OCI-M2 (cell line): ENCODE results near the gene LFNG.

Source experiments
- DNase-seq: peaks from one replicate; lab custom pipeline; 2025; ENCODE audit not compliant: unreplicated experiment; lab: John Stamatoyannopoulos, UW

Gene LFNG

DNA sequence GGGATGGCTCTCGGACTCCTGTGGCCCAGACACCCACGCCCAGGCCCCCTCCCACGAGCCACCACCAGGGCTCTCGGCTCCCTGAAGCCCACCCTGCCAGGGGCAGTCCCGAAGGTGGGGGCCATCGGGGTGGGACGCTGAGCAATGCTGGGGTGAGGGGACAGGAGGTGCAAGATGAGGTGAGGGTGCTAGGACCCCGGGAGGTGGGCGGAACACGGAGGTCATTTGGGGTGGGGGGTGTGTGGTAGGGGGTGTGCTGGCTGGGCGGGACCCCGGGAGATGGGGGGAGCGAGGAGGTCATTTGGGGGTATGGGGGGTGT lies 17.0 kb upstream of the LFNG start:
- no peak for DNase-seq

DNA sequence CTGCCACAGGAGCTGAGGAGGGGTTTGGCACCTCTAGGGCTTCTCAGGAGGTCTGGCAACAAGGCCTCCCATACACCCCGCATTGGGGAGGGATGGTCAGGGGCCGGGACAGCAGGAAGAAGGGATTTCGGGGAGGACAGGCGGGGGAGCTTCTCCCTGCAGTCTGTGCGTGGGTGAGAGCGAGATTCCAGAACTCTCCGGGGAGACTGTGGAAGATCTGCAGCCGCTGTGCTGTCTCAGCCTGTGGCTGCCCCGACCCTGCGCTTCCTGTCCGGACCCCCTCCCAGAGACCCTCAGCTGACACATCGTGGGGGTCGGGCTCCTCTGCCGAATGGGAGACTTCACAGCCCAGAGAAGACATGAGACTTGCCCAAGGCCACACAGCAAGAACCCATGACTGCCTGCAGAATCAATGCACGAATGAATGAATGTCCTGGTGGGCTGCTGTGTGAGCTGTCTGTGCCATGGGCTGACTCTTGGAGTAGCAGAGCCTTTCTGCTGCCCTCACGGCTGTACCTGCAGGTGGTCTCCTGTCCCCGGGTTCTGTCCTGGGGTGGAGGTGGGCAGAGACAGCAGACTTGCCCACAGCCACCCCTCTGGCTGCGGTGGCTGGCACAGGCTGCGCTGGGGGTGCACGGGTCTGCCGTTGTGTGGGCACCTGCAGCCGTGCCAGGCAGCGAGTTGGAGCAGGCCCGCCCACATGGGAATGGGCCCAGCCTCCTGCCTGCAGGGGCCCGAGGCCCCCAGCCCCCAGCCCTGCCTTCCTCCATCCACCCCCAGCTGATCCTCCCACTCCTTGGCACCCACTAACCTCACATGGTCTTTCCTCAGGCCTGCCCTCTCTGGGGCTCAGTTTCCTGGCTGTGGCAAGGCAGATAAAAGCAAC lies 16.3 kb upstream of the LFNG start:
- no peak for DNase-seq

DNA sequence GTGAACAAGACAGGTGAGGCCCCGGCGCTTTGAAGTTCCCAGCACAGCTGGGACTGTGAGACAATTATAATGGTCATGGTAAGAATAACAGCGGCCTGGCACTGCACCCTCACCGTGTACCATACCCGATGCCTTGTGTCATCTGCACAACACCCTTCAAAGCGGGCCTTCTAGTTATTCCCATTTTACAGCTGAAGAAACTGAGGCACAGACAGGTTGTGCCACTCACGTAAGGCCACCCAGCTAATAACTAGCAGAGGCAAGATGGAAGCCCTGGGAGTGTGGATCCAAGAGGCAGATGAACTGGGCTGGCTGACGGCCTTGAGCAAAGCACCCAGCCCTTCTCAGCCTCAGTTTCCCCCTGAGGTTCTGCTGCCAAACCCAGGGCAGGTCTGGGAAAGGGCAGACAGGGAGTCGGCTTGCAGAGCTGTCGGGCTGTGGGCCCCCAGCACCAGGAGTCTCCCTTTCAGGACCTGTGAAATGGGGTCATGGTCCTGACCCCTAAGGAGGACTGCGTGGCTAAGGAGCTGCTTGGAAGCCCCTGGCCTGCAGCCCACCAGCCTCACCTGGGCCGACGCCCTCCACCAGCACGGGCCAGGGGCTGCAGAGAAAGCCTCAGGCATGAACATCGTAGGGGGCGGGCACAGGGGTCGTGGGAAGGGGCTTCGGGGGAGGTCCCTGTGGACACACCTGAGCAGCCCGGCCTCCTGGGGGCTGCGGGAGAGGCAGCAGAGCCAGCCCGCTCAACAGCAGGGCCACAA lies 15.3 kb upstream of the LFNG start:
- no peak for DNase-seq

DNA sequence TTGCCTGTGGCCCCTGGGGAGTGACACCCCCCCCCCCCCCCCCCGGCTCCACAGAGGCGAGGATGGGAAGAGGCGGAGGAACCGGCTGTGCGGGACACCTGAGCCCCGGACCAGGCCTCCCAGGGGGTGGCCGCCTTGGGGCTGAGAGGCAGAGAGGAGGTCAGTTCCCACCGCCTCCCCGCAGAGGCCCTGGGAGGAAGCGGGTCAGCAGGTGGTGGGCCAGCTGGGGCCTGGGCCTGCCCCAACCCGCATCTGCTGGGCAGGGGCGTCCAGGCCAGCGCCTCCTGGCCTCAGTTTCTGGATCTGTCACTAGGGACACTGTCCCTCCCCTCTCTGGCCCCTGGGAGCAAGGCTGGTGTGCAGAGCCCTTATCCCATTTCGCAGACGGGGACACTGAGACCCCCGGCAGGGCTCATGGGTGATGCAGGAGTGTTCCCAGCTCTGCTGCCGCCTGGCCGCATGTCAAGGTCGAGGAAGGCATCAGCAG lies 14.6 kb upstream of the LFNG start:
- no peak for DNase-seq

DNA sequence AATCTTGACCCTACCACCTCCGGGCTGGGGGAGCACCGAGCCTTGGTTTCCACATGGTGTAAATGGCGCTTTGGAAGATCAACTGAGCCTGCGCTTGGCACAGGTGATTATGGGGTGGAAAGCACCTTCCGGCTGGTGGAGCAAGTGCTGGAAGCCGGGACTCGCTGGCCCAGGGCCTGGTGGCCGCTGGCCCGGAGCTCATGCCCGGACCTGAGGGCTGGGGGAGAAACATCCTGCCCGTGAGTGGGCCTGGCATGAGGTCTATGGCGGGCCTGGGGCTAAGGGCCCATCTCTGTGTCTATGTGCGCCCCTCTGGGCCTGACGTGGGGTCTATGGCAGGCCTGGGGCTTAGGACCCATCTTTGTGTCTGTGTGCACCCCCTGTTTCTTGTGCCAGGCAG lies 14.2 kb upstream of the LFNG start:
- DNase-seq = no peak

DNA sequence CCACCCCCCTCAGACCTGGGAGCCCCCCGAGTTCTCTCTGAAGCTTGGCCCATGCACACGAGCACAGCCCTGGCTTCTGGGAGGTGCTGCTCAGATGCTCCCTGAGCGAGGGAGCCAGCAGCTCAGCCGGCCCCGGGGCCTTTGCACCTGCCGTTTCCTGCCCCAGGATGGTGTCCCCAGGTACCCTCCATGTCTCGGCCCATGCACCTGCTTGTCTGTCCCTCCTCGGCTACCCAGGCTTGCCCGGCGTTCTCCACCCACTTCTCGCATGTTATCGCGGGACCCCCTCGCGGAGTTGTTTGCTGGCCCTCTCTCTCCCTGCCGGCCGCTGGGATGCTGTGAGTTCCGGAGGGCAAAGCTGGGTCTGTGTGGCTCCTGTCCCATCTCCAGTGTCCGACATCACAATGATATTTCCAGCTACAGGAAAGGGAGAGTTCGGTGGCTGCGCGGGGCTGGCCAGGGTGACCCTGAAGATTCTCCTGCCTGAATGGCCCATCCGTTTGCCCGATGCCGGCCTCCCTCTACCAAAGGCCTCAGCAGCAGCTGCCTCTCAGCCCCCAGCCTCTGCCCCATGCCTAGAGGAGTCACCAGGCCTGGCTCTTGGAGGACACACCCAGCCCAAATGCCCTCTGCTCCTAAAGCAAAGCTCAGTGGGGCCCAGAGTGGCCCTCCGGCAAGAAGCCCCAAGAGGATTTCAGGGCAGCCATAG lies 12.2 kb upstream of the LFNG start:
- DNase-seq = no peak

DNA sequence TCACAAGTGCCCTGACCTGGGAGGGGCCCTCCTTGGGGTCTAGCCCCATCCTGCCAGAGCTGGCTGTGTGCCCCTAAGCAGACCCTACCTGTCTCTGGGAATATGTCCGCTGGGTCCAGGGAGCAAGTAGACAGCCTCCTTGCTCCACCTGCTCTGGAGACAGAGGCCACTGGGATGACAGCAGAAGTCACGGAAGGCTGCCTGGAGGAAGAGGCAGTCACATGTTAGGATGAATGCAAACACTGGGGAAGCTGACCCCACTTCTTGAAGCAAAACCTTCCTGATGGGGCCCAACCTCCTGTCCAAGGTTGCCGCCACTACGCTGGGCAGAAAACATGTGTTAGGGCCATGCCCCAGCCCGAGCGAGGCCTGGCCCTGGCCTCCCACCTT lies 11.7 kb upstream of the LFNG start:
- DNase-seq = no peak

DNA sequence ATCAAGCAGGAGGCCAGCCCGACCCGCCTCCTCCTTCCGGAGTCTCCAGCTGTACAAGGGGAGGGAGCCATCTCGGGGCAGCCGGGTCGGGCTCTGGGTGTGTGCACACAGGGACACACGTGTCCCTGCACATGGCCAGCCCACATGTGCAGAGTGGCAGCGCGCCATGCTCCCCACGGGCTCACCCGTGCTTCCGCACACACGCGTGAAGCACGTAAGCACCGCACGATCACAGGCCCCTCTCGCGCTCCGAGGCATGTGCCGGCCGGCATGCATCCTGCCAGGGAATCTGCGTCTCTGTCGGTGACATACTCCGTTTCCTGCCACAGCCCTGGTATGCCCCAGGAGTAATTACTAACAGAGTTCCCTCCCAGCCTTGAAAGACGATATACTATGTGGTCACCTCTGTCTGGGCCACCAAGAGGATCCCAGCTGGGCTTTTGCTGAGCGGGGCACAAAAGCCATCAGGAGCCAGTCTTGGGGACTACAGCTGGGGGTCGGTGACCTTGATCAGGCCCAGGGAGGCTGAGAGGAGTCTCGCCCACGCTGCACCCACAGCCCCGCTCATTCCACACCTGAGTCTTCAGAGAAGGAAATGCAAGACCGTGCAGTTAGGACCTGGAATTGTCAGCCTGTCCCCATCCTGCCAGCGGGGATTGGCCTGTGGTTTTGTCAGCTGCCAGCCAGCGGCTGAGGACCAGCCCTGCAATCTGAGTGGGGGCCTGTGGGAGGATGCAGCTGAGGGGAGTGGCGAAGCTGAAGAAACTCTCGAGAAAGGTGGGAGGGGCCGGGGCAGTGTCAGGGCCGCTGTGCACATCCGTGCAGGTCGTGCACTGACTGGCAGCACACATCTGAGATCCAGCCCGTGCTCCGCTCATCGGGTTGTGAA lies 11.0 kb upstream of the LFNG start:
- DNase-seq = no peak

DNA sequence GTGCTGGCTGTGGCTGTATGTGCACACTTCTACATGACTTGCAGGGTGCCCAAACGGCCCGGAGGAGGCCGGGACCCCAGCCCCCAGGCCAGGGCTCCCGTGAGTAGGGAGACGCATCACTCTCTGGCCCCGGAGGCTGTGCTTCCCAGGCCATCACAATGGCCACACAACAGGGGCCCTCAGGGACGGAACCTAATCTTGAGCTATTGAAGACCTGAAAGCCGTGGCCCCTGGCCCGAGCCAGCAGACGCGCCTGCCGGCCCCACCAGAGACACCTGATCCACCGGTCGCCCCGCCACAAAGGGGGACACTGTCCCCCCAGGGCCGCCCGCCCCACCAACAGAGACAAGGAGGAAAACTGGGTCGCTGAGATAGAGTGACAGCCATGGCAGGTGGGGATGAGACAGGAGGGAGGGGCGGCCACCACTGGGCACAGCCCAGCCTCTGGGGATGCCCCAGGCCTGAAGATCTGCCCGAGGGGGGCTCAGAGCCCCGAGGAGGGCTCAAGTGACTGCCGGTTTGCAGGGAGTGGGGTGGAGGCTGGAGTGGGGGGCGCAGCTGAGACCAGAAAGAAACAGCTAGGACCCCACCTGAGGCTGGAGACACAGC lies 10.2 kb upstream of the LFNG start:
- no peak for DNase-seq

DNA sequence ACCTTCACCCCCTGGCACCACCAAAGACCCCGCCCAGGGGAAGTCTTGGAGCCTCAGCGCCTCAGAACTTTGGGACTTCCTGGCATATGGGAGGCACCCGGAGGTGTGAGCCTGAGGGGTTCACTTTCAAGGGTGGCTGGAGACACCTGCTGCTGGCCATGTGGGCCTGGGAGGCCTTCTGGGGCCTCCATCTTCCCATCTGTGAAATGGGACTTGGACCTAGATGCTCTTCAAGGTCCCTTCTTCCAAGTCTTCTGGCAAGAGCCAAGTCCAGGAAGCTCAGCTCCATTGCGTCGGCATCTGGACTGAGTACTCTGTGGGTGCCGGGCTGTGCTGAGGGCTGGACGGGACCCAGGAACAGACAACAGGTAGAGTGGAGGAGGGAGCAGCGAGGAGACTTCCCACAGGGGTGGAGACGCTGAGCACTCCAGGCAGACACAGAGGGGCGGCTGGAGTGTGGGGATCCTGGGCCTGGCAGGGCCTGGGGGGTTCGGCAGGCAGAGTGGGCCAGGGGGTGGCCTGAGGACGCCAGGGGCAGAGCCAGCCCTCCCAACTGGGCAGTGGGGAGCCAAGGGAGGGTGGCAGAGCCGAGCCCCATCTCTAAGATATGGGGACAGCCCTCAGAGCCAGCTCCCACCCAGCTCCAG lies 9.3 kb upstream of the LFNG start:
- no peak for DNase-seq

DNA sequence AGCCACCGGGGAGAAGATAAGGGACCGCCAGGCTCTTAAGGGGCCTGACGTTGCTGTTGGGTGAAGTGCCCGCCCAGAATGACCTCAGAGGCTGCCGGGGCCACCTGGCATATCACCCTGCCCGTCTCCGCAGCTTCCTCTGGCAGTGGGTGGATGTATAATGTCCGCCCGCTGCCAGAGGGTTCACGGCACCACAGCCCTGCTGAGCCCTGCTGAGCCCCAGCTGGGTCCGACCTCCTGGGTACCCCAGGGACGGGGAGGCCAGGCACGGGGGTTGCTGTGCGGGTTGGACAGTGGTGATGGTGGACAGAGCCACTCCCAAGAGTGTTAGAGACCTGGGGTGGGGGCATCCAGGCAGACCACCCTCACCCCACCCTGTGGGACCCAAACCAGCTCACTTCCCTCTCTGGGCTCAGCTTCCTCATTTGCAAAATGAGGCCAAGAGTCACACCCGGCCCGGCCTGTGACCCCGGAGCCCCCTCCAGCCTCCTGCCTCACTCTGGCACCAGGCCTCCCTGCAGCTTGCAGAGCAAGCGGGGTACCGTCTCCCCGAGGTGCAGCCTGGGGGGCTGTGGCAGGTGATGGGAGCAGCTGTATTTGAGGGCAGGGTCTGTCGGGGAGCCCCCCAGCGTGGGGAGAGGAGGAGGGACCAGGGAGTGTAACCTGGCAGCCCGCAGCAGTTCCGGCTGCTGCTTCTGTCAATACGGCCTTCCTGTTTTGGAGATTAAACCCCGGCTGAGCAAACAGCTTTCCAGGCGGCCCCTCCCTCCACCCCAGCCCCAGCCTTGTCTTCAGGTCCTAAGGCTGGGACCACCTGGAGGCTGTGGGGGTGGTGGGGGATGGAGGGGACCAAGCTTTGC lies 8.4 kb upstream of the LFNG start:
- peak; percentile 9 for DNase-seq

DNA sequence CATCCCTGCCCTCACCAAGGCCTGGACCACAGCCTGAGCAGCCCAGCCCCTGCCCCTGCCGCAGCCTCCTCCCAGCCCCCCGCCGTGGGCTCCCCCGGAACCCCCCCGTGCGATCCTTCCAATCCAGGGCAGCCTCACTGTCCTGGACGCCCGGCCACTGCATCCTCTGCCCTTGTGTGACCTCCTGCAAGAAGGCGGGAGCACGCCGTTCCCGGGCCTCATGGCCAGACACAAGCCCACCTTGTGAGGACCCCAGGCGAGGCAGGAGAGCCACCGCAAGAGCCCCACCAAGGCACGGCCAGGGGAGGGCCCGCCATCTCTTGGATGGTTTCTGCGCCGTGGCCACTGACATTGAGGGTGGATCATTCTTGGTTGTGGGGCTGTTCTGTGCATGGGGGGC lies 7.8 kb upstream of the LFNG start:
- DNase-seq = no peak

DNA sequence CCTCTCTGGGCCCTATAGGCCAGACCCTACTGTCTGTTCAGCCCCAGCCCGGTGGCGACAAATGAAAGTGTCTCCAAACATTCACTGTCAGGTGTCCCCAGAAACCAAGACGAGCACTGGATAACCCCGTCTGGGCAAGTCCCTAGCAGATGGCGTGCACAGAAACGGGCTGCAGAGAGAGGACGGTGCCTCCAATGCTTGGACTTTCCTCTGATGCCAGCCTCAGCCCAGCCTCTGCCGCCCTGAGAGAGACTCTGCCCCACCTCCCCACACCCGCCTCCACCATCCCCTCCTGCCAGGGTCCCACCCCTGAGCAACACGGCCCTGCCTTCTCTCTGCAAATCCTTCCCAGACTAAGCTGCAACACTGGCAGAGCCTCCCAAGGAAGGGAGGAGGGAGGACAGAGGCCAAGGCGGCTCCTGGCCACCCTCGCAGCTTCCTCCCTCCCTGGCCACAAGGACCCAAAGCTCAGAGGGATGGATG lies 7.4 kb upstream of the LFNG start:
- no peak for DNase-seq

DNA sequence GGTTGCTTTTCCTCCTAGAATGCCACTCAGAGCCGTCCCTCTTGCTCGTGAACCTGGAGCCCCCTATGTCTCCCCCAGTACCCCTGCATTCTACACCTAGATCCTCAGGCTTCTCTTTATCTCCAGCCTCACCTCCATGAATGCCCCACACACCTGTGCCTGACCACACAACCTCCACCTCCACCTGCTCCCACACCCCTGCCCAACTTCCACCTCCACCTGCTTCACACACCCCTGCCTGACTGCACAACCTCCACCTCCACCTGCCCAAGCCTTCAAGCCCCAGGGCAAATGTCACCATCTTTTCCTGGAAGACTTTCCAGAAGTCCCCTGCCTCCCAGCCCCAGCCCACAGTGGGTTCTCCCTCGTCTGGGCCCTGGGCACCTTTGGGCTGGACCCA lies 6.9 kb upstream of the LFNG start:
- no peak for DNase-seq

DNA sequence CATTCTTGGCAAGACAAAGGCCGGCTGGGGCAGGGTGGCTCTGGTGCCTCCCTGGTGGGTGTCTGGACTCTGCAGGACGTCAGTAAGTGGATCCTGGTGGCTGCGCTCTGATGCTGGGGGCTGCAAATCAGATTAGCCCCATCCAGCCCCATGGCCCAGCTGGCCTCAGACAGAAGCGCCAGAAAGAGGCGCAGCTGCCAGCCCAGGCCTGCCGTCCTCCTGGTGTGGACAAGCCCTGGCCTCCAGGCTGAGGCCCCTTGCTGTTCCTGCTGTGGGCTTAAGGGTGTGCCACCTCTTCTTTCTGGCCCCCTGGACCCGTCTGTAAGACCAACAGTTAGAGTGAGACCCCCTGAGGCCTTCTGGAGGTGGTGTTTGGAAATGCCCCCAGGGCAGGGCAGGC lies 5.9 kb upstream of the LFNG start:
- no peak for DNase-seq

DNA sequence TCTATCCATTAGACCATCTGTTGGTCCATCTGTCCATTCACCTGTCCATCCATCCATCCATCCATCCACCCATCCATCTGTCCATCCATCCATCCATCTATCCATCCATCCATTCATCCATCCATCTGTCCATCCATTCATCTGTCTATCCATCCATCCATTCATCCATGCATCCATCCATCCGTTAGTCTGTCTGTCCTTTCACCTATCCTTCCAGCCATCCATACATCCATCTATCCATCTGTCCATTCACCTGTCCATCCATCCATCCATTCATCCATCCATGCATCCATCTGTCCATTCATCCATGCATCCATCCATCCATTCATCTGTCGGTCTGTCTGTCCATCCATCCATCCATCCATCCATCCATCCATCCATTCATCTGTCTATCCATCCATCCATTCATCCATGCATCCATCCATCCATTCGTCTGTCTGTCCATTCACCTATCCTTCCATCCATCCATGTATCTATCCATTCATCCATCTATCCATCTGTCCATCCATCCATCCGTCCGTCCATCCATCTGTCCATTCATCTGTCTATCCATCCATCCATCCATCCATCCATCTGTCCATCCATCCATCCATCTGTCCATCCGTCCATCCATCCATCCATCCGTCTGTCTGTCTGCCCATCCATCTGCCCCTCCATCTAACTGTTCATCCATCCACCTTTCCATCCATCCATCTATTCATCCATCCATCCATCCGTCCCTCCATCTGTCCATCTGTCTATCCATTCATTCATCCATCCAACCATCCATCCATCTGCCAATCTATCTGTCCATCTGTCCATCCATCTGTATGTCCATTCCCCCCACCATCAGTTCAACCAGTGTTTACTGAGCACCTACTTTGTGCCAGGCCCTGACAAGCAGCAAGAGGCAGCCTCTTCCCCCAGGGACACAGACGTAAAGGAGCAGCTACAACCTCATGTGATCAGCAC lies 4.8 kb upstream of the LFNG start:
- no peak for DNase-seq

DNA sequence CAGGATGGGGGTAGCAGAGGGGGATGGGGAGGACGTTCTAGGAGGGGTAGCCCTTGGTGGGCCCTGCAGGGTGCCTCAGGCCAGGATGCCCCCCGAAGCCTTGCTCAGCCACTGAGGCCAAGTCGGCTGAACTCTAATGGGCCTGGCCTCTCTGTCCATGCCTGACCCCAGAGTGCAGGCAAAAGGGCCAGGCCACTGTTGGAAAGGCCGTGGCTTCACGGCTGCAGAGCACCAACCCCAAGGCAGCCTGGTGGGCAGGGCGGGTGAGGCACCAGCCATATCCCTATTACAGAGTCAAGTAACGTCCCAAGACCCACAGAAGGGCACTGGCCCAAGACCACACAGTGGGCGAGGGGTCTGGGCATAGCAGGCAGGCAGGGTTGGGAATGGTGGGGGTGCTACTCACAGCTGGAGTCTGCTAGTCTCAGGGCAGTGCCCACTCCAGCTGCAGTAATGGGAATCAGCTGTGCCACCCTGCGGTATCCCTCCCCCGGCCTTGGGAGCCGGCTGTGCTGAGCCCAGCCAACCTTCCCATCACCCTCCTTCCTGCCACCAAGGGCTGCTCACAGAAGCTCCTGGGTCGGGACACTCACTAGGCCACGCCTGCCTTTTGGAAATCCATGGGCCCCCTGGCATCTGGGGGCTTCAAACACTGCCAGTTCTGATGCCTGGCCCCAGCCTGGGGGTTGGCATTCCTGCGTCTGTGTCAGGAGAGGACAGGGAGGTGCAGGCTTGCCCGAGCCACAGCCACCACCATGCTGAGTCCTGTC lies 4.0 kb upstream of the LFNG start:
- DNase-seq = no peak
